Brain microvascular endothelial cell (primary cell): ENCODE results near the gene FAM222A.

ENCODE experiments used
- DNase-seq: peaks from one replicate; pipeline ENCODE4 v3.0.0-alpha.2; 2020
- H3K27ac ChIP-seq: fragments of 250-450 bp; sonication (Bioruptor Pico); 2 replicates; pipeline ENCODE4 v1.5.1; 2020; ENCODE audit warnings: mild to moderate bottlenecking, moderate library complexity
- H3K27me3 ChIP-seq: fragments of 250-450 bp; sonication (Bioruptor Pico); replicated peaks from 2 replicates; pipeline ENCODE4 v1.5.1; 2020; ENCODE audit warnings: mild to moderate bottlenecking
- H3K36me3 ChIP-seq: fragments of 250-450 bp; sonication (Bioruptor Pico); replicated peaks from 2 replicates; pipeline ENCODE4 v1.5.1; 2020; ENCODE audit warnings: mild to moderate bottlenecking
- H3K4me3 ChIP-seq: 2 replicates; pipeline ENCODE4 v1.5.1; 2011; ENCODE audit warnings: low read depth, mild to moderate bottlenecking, control low read depth, low read length, moderate library complexity
- CTCF ChIP-seq: IDR thresholded peaks from 2 replicates; pipeline ENCODE4 v1.5.1; 2011; ENCODE audit warnings: low read depth, mild to moderate bottlenecking, moderate library complexity, low read length, control low read depth, inconsistent platforms; ENCODE audit errors: missing control alignments
- in situ Hi-C: cut with HindIII; loops from 2 replicates; pipeline ENCODE4 v1.10.0; 2017; ENCODE audit warnings: low sequenced_read_pairs, low pct_ligation_motif_present

Gene FAM222A

GRCh38 chr12:109770861-109771670 lies 57.4 kb downstream of the FAM222A start:
- no peak overlapping the region for H3K27ac ChIP-seq
- no peaks in the 10 kb centered on the region for H3K27me3 ChIP-seq
- H3K36me3 ChIP-seq: no peaks in the 10 kb centered on the region
- H3K4me3 ChIP-seq: no peak overlapping the region
- DNase-seq: no peak
- in situ Hi-C loops: no loop called here
- no peak for TF ChIP-seq CTCF

- in situ Hi-C loops: no loop called here
- Histone ChIP-seq H3K4me3 (no peak overlapping the region), H3K27me3 (no peaks in the 10 kb centered on the region), H3K27ac (no peak overlapping the region), H3K36me3 (no peaks in the 10 kb centered on the region)
- peak; percentile 19 for TF ChIP-seq CTCF
- DNase-seq: no peak
Observed at GRCh38 chr12:109771746-109772621, 58.4 kb downstream of the FAM222A start.

- no peak overlapping the region for H3K4me3 ChIP-seq
- TF ChIP-seq CTCF: no peak
- H3K36me3 ChIP-seq: no peaks in the 10 kb centered on the region
- in situ Hi-C loops: no loop called here
- no peaks in the 10 kb centered on the region for H3K27me3 ChIP-seq
- no peak overlapping the region for H3K27ac ChIP-seq
- DNase-seq: no peak
Observed at GRCh38 chr12:109772622-109773321, 59.1 kb downstream of the FAM222A start.

GRCh38 chr12:109773384-109774011 lies 59.9 kb downstream of the FAM222A start:
- no peak overlapping the region for H3K27ac ChIP-seq
- no peaks in the 10 kb centered on the region for H3K36me3 ChIP-seq
- in situ Hi-C loops: no loop called here
- no peak overlapping the region for H3K4me3 ChIP-seq
- DNase-seq: no peak
- no peaks in the 10 kb centered on the region for H3K27me3 ChIP-seq
- no peak for TF ChIP-seq CTCF

- Histone ChIP-seq H3K27me3 (no peaks in the 10 kb centered on the region), H3K36me3 (no peaks in the 10 kb centered on the region), H3K27ac (no peak overlapping the region), H3K4me3 (no peak overlapping the region)
- TF ChIP-seq CTCF: peak; percentile 95
- DNase-seq: peak; percentile 50
- in situ Hi-C loops: no loop called here
Observed at GRCh38 chr12:109775172-109775881, 61.7 kb downstream of the FAM222A start.
